Muscle of back (tissue), 11 donors: ENCODE results near the gene SUPV3L1. TPM values are rescaled to one million over a fixed set of nuclear protein-coding genes. Genes with fewer than 3 reads are reported as not detected.
"Not testable (repeated sequence)": the region's sequence is repeated elsewhere in the genome, so short reads cannot be mapped to it uniquely, and the experiment has no call there.

Source experiments
- DNase-seq, 3 donors: peaks; one replicate each; pipeline versions ENCODE4 v3.0.0 to v3.0.0-alpha.2; 2013
- polyA plus RNA-seq, 10 donors: library from polyadenylated mRNA; unstranded; fragments of 120-200 nt; gene quantifications; one replicate each; pipeline ENCODE4 v1.2.1, GENCODE V29; 2013; ENCODE audit not compliant: insufficient read length in 10 of 10

SUPV3L1 gene
- polyA plus RNA-seq, 10 donors = 20.7 to 32.8 (median 29.0) TPM

- DNase-seq = no peak
These were observed 49.5 kb downstream of the SUPV3L1 start for GRCh38 chr10:69229616-69229916.

- DNase-seq = no peak
These were observed 50.1 kb downstream of the SUPV3L1 start for GRCh38 chr10:69230128-69230527.

DNA sequence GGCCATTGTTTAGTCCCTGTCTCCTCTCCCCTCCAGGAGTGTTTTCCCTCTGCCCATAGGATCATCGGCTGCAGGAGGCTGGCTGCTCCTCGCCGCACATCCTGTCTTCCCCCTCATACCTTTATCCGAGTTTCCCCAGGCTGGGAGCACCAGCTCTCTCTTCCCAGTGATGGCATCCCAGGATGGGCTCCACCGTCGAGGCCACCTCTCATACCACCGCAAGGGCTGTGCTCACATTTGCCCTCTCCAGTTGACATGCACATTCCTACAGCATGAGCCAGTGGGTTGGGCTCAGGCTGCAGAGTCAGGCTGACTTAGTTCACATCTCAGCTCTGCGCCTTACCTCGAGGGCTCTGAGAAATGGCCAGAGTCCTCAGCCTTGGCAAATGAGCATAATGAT is 52.2 kb downstream of the SUPV3L1 start:
- peak in 1 of 3 donors; percentile 26 for DNase-seq

DNA sequence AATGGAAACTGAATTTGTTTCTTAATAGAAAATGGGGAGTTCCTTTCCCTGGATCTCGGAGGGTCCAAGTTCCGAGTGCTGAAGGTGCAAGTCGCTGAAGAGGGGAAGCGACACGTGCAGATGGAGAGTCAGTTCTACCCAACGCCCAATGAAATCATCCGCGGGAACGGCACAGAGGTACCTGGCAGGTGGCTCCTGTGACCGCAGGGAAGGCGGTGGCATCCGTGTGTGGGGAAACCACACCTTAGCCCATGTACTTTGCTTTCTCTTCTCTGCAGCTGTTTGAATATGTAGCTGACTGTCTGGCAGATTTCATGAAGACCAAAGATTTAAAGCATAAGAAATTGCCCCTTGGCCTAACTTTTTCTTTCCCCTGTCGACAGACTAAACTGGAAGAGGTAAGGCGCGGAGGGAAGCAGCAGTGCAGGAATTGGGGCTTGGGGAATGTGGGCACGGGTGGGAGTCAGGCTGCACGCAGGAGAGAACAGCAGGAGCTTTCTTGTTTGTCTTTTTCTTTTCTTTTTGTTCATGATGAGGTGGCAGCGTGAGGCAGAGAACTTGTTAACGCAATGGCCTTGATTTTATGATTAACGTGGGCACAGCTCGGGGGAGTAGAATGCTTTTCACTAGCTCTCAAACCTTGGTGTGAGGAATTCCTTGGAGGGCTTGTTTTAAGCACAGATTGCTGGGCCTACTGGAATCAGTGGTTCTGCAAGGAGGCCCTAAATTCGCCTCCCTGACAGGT is 52.9 kb downstream of the SUPV3L1 start:
- no peak for DNase-seq

- DNase-seq = no peak
These were observed 54.4 kb downstream of the SUPV3L1 start for GRCh38 chr10:69234447-69234846.

- peak; percentile 78 to 94 (median 92) for DNase-seq
These were observed 57.6 kb downstream of the SUPV3L1 start for GRCh38 chr10:69237528-69238159.

GRCh38 chr10:69239136-69239535 is 59.1 kb downstream of the SUPV3L1 start:
- no peak for DNase-seq

GRCh38 chr10:69239816-69240434 is 59.9 kb downstream of the SUPV3L1 start:
- no peak for DNase-seq

DNA sequence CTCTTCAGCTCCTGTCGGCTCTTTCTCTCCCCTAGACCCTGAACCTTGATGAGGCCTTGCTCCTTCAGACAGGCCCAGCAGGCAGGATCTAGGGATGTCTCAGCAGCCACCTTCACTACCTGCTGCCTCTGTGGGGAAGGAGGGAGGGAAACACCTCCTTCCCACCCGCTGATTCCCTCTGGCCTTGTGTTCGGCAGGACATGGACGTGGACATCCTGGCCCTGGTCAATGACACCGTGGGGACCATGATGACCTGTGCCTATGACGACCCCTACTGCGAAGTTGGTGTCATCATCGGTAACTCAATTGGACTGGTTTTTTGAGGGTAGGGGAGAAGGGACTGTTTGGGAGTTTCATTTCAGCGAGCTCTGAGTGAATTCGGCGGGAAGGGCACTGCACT is 60.4 kb downstream of the SUPV3L1 start:
- no peak for DNase-seq

- no peak for DNase-seq
These were observed 61.5 kb downstream of the SUPV3L1 start for GRCh38 chr10:69241575-69241974.

DNA sequence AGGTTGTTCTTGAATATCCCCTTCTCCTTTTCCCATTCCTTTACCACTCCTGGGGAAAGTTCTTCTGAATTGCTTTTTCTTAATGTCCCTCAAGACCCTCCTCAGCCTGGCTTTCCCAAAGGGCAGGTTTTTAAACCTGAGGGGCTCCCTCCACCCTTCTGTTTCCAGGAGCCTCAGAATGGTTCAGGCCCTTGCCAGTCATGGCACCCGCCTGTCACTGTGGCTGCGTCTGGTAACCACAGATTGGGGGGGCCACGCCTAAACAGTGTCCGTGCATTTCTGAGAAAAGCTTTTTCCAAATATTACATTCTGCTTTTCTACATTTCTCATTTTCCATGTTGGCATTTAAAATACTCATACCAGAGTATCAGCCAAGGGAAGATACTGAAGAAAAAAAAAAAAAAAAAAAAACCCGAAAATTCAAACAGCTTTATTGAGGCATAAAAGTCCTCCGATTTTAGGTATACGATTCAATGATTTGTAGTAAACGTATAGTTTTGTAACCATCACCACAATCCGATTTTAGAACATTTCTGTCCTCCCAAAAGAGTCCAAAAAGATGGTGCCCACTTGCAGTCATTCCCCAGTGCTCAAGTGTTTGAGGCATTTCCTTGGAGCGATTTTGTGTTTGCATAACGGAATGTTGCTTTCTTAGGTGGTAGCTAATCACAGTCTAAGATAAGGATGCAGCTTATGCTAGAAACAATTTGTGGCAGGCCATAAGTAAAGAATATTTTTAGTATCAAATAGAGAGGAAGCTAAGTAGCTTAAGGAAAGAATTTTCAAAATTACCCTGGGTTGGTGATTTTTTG is 62.2 kb downstream of the SUPV3L1 start:
- DNase-seq = no peak

DNA sequence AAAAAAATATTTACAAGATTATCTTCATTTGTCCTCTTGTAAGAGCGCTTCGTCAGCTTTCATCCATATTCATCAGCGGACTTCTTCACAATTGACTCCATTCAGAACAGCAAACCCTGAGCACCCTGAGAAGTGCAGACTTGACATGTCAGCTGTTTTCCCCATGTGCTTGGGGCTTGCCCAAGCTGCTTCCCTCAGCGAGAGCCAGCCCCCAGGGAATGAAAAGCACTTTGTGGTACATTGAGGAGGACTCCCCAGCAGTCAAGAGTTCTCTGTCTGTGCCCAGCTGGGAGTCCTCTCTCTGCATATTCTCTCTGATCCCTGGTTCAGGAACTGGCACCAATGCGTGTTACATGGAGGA is 62.8 kb downstream of the SUPV3L1 start:
- no peak for DNase-seq

DNA sequence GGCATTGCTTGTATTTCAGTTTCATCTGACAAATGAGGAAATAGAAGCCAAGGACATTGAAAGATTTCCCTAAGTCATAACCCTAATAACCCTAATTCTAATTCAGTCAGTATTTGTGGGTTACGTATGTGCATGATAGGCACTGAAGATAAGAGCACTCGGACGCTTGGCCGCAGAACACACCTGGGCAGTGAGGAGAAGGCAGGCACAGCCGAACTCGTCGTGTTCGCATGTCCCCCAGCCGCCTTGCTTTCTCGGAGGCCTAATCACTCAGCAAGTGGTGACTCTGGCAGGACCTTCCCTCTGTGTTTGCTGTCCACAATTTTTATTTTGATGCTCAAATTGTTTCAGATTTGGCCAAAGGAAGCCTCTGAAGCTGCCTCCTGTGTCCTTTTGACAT is 63.8 kb downstream of the SUPV3L1 start:
- DNase-seq = no peak

DNA sequence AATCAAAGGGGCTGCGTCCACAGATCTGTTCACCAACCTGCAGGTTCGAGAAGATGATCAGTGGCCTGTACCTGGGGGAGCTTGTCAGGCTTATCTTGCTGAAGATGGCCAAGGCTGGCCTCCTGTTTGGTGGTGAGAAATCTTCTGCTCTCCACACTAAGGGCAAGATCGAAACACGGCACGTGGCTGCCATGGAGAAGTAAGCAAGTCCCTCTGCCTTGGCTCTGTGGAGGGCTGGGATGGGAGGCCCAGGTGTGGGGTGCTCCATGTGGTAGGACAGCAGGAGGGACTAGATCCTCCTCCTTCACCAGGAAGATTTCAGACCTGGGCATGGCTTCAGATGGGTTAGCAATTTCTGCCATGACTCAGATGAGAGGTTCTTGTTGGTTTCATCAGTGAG is 66.0 kb downstream of the SUPV3L1 start:
- DNase-seq = no peak

GRCh38 chr10:69246581-69247312 is 66.7 kb downstream of the SUPV3L1 start:
- DNase-seq = no peak

DNA sequence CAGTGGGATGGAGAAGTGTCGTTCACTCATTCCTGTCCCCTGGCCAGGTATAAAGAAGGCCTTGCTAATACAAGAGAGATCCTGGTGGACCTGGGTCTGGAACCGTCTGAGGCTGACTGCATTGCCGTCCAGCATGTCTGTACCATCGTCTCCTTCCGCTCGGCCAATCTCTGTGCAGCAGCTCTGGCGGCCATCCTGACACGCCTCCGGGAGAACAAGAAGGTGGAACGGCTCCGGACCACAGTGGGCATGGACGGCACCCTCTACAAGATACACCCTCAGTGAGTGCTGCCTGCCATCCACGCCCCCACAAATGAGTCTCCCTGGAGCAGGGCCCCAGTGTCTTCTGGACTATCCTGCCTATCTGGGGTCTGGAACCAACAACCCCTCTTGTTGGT is 67.3 kb downstream of the SUPV3L1 start:
- no peak for DNase-seq

DNA sequence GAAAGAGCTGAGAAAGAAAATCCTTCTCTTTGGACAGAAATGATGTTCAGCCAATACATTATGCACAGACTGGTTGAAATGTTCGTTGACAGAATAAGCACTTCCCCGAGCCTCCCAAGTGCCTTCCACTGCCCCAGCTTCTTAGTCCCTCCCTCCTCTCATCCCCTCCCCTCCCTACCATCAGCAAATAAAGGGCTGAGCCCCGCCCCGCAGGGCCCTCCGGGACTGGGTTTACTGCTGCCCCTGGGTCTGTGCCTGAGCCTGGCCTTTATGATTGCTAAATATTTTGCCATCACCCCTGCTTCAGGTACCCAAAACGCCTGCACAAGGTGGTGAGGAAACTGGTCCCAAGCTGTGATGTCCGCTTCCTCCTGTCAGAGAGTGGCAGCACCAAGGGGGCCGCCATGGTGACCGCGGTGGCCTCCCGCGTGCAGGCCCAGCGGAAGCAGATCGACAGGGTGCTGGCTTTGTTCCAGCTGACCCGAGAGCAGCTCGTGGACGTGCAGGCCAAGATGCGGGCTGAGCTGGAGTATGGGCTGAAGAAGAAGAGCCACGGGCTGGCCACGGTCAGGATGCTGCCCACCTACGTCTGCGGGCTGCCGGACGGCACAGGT is 68.2 kb downstream of the SUPV3L1 start:
- no peak for DNase-seq

- DNase-seq = no peak
These were observed 70.0 kb downstream of the SUPV3L1 start for GRCh38 chr10:69250041-69250440.

- DNase-seq = not testable (repeated sequence)
These were observed 71.4 kb downstream of the SUPV3L1 start for GRCh38 chr10:69251417-69251816.

DNA sequence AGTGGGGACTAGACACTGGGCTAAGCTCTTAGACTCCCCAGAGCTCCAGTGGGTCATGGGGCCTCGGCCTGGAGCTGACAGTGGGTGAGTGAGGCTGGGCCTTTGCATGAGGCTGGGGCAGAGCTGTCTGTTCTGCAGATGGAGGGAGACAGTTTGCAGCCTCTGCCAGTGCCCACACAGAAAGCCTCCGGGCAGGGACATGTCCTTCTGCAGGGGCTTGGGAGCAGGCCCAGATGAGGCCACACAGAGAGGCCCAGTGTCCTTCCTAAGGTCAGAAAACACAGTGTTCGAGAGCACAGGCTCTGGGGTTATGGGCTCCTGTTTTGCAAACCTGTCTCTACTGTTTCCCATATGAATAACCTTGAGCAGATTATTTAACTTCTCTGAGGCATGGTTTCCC is 73.1 kb downstream of the SUPV3L1 start:
- DNase-seq = no peak

DNA sequence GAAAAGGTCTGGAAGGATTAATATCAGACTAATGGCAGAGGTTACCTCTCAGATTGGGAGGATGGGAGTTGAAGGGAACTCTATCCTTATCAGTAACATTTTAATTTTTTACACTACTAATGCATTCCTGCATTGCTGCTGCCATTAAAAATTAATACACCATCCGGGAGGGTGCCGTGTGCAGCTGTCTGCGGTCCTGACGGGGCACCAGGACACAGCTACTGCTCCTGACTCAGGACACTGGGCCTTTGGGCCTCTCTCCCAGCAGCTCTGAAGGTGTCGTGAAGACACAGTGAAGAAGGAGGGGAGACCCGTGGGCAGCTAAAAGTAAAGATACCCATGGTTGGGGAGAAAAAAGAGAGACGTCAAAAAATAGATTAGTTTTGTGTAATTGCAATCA is 74.8 kb downstream of the SUPV3L1 start:
- DNase-seq = no peak
